HCT116 (cell line): ENCODE measurements around the gene NOL4L. TPM values are rescaled to one million over a fixed set of nuclear protein-coding genes. Genes with fewer than 3 reads are reported as not detected.

Source experiments
- ATAC-seq: fragments of 200-7000 bp; cut with Tn5 transposase; 2 replicates; pipeline ENCODE4 v1.9.1; 2020; ENCODE audit warnings: mild to moderate bottlenecking, moderate library complexity
- BruUV-seq: library from RNA; stranded (reverse); fragments of 400-500 nt; replicated peaks from 2 replicates; lab custom pipeline; 2021; lab: Mats Ljungman, UMichigan
- CTCF ChIA-PET: fragments of 300-600 bp; sonication (Branson Sonifier 250); formaldehyde crosslinking; loops from one replicate; lab custom pipeline; 2021; ENCODE audit warnings: antibody characterized with exemption; lab: Charles Lee
- POLR2A ChIA-PET: fragments of 300-600, 350-600 bp; sonication (Branson Sonifier 250); formaldehyde crosslinking; loops from one replicate; lab custom pipeline; 2021; ENCODE audit warnings: antibody characterized with exemption; lab: Charles Lee
- RAD21 ChIA-PET, 2 experiments: fragments of 300-600 bp; sonication (Branson Sonifier 250); formaldehyde crosslinking; loops; one replicate each; lab custom pipeline; 2023; ENCODE audit warnings: low total read pairs in 2 of 2; ENCODE audit not compliant: uncharacterized antibody in 2 of 2, unreplicated experiment in 2 of 2, low non-redundant PET in 1 of 2; lab: Charles Lee
- DNase-seq: peaks from one replicate; pipeline ENCODE4 v3.0.0-alpha.2; 2010; ENCODE audit warnings: low read depth, low spot score
- H2AFZ ChIP-seq: fragments of 200-600 bp; shearing (Covaris generic), sonication (generic); 2 replicates; pipeline ENCODE4 v1.6.1; 2017; ENCODE audit warnings: low read depth, mixed run types, mixed read lengths, antibody characterized with exemption, low read length; ENCODE audit not compliant: poor library complexity, severe bottlenecking
- H3K27ac ChIP-seq: 2 replicates; pipeline ENCODE4 v1.5.1; 2012; ENCODE audit warnings: low read depth, low read length
- H3K27me3 ChIP-seq: fragments of 200-600 bp; sonication (generic); 2 replicates; pipeline ENCODE4 v1.6.1; 2016; ENCODE audit warnings: mixed run types, low read length, mixed read lengths; ENCODE audit not compliant: insufficient read depth
- H3K36me3 ChIP-seq, 2 experiments: fragments of 200-500 bp in 1 of 2; fragments of 200-600 bp in 1 of 2; sonication (Bioruptor generic) in 1 of 2; sonication (generic) in 1 of 2; 2 replicates each; pipeline versions ENCODE4 v1.5.1 to v1.6.1; 2014 to 2016; ENCODE audit warnings: low read length in 2 of 2, inconsistent platforms in 1 of 2, mixed read lengths in 1 of 2, mixed run types in 1 of 2; ENCODE audit not compliant: insufficient read depth in 2 of 2, control insufficient read depth in 1 of 2
- H3K4me1 ChIP-seq, 2 experiments: fragments of 200-600 bp in 1 of 2; sonication (generic) in 1 of 2; 2 replicates each; pipeline versions ENCODE4 v1.5.1 to v1.6.1; 2012 to 2017; ENCODE audit warnings: low read length in 2 of 2, inconsistent platforms in 1 of 2, mild to moderate bottlenecking in 1 of 2, mixed read lengths in 1 of 2, mixed run types in 1 of 2, moderate library complexity in 1 of 2; ENCODE audit not compliant: insufficient read depth in 2 of 2, control insufficient read depth in 1 of 2
- H3K4me2 ChIP-seq: fragments of 200-600 bp; sonication (generic); 2 replicates; pipeline ENCODE4 v1.6.1; 2017; ENCODE audit warnings: mixed run types, low read length, mixed read lengths
- H3K4me3 ChIP-seq, 2 experiments: fragments of 200-600 bp in 1 of 2; sonication (generic) in 1 of 2; replicated peaks in 1 of 2; 2 replicates each; pipeline ENCODE4 v1.5.1; 2011 to 2016; ENCODE audit warnings: low read length in 2 of 2, control low read depth in 1 of 2, low read depth in 1 of 2, mild to moderate bottlenecking in 1 of 2, mixed read lengths in 1 of 2, mixed run types in 1 of 2
- H3K79me2 ChIP-seq: fragments of 200-600 bp; sonication (generic); 2 replicates; pipeline ENCODE4 v1.6.1; 2017; ENCODE audit warnings: mild to moderate bottlenecking, mixed run types, low read length, moderate library complexity, mixed read lengths; ENCODE audit not compliant: insufficient read depth
- H3K9ac ChIP-seq: fragments of 200-600 bp; sonication (generic); 2 replicates; pipeline ENCODE4 v1.6.1; 2016; ENCODE audit warnings: low read length, mixed read lengths
- H3K9me2 ChIP-seq: fragments of 200-600 bp; sonication (generic), shearing (Covaris generic); 2 replicates; pipeline ENCODE4 v1.6.1; 2017; ENCODE audit warnings: mixed run types, mild to moderate bottlenecking, moderate library complexity; ENCODE audit not compliant: insufficient read depth
- H3K9me3 ChIP-seq, 2 experiments: fragments of 200-500 bp in 1 of 2; fragments of 200-600 bp in 1 of 2; sonication (Bioruptor generic) in 1 of 2; sonication (generic) in 1 of 2; 2 replicates each; pipeline ENCODE4 v1.6.1; 2014 to 2017; ENCODE audit warnings: low read length in 2 of 2, mixed read lengths in 2 of 2, inconsistent platforms in 1 of 2, low read depth in 1 of 2, mild to moderate bottlenecking in 1 of 2, mixed run types in 1 of 2, moderate library complexity in 1 of 2; ENCODE audit not compliant: control insufficient read depth in 1 of 2, insufficient read depth in 1 of 2
- H4K20me1 ChIP-seq: fragments of 200-600 bp; sonication (generic), shearing (Covaris generic); 2 replicates; pipeline ENCODE4 v1.6.1; 2017; ENCODE audit warnings: mixed run types, mild to moderate bottlenecking, moderate library complexity; ENCODE audit not compliant: insufficient read depth
- CBX3 ChIP-seq: IDR thresholded peaks from 2 replicates; pipeline ENCODE4 v1.6.1; 2012; ENCODE audit warnings: low read depth
- CEBPB ChIP-seq: IDR thresholded peaks from 2 replicates; pipeline ENCODE4 v1.6.1; 2012; ENCODE audit warnings: low read depth
- EZH2 ChIP-seq: fragments of 200-600 bp; sonication (generic); IDR thresholded peaks from 2 replicates; pipeline ENCODE4 v1.6.1; 2017; ENCODE audit warnings: antibody characterized with exemption, mixed run types
- SIN3A ChIP-seq: IDR thresholded peaks from 2 replicates; pipeline ENCODE4 v1.6.1; 2012; ENCODE audit warnings: low read depth
- SRF ChIP-seq: IDR thresholded peaks from 2 replicates; pipeline ENCODE4 v1.6.1; 2012; ENCODE audit warnings: low read depth
- YY1 ChIP-seq: IDR thresholded peaks from 2 replicates; pipeline ENCODE4 v1.6.1; 2011; ENCODE audit warnings: low read length, low read depth, moderate library complexity, mild to moderate bottlenecking; ENCODE audit not compliant: insufficient replicate concordance; ENCODE audit errors: extremely low read depth
- intact Hi-C: fragments of 100-400 bp; cut with micrococcal nuclease; formaldehyde crosslinking; loops from 2 replicates; pipeline ENCODE4 v1.10.0; 2022
- total RNA-seq: library from RNA; stranded (reverse); gene quantifications from one replicate; pipeline ENCODE4 v1.2.1, GENCODE V29; 2021; ENCODE audit not compliant: unreplicated experiment
- TF ChIP-seq, protein P1 (sequence below): IDR thresholded peaks from 2 replicates; pipeline ENCODE4 v1.6.1; 2012
- TF ChIP-seq, protein P2 (sequence below), 3 experiments: fragments of 200-600 bp in 1 of 3; sonication (generic) in 1 of 3; IDR thresholded peaks in 2 of 3; conservative IDR thresholded peaks in 1 of 3; 2 replicates each; pipeline ENCODE4 v1.5.1; 2012 to 2017; ENCODE audit warnings: low read depth in 2 of 3, low read length in 2 of 3, antibody characterized with exemption in 1 of 3, borderline replicate concordance in 1 of 3, control low read depth in 1 of 3, mild to moderate bottlenecking in 1 of 3, mixed read lengths in 1 of 3, mixed run types in 1 of 3, moderate library complexity in 1 of 3; ENCODE audit not compliant: insufficient read depth in 1 of 3
- TF ChIP-seq, protein P3 (sequence below): IDR thresholded peaks from 2 replicates; pipeline ENCODE4 v1.6.1; 2012; ENCODE audit warnings: low read depth
- TF ChIP-seq, protein P4 (sequence below): IDR thresholded peaks from 2 replicates; pipeline ENCODE4 v1.6.1; 2011; ENCODE audit warnings: mild to moderate bottlenecking, low read length, moderate library complexity; ENCODE audit not compliant: insufficient replicate concordance; ENCODE audit errors: extremely low read depth

Gene NOL4L
- total RNA-seq, 1 experiment from 2014 or later = 5.9 TPM

DNA sequence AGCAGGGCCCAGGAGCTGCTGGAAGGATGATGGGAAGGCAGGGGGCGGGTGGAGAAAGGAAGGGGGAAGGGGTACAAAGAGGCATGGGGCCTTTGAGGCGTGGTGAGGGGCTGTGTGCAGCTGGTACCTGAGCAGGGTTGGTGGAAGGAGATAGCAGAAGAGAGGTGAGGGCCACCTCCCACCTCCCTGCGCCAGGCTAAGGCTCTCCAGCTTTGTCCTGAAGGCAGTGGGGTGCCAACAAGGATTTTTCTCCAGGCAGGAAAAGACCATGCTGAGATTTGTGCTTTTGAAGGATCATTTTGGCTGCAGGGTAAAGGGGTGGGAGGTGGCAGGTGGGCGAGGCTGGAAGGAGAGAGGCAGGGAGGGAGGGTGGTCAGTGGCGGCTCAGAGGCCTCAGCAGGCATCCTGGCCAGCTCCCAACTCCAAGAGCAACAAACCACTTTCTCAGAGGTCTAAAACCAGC lies 40.8 kb downstream of the NOL4L start:
- intact Hi-C loops = no loop called here
- no peaks in the 10 kb centered on the region for H3K36me3 ChIP-seq
- RAD21 ChIA-PET = no interaction called here
- H3K9me2 ChIP-seq = no peaks in the 10 kb centered on the region
- H3K79me2 ChIP-seq = no peaks in the 10 kb centered on the region
- DNase-seq = no peak
- BruUV-seq = no TSS peak
- TF ChIP-seq EZH2 (no peak), SRF (no peak), YY1 (no peak), CEBPB (no peak), CBX3 (no peak), SIN3A (no peak)
- TF ChIP-seq, protein P1, sequence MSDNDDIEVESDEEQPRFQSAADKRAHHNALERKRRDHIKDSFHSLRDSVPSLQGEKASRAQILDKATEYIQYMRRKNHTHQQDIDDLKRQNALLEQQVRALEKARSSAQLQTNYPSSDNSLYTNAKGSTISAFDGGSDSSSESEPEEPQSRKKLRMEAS = no peak
- TF ChIP-seq, protein P2, sequence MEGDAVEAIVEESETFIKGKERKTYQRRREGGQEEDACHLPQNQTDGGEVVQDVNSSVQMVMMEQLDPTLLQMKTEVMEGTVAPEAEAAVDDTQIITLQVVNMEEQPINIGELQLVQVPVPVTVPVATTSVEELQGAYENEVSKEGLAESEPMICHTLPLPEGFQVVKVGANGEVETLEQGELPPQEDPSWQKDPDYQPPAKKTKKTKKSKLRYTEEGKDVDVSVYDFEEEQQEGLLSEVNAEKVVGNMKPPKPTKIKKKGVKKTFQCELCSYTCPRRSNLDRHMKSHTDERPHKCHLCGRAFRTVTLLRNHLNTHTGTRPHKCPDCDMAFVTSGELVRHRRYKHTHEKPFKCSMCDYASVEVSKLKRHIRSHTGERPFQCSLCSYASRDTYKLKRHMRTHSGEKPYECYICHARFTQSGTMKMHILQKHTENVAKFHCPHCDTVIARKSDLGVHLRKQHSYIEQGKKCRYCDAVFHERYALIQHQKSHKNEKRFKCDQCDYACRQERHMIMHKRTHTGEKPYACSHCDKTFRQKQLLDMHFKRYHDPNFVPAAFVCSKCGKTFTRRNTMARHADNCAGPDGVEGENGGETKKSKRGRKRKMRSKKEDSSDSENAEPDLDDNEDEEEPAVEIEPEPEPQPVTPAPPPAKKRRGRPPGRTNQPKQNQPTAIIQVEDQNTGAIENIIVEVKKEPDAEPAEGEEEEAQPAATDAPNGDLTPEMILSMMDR (IDR thresholded peaks at IDR 0.05 in 2 of 3, conservative IDR thresholded peaks at IDR 0.05 in 1 of 3; ENCODE audit: borderline replicate concordance in 1 of 3, insufficient read depth in 1 of 3, low read depth in 2 of 3, low read length in 2 of 3) = no peak
- TF ChIP-seq, protein P3, sequence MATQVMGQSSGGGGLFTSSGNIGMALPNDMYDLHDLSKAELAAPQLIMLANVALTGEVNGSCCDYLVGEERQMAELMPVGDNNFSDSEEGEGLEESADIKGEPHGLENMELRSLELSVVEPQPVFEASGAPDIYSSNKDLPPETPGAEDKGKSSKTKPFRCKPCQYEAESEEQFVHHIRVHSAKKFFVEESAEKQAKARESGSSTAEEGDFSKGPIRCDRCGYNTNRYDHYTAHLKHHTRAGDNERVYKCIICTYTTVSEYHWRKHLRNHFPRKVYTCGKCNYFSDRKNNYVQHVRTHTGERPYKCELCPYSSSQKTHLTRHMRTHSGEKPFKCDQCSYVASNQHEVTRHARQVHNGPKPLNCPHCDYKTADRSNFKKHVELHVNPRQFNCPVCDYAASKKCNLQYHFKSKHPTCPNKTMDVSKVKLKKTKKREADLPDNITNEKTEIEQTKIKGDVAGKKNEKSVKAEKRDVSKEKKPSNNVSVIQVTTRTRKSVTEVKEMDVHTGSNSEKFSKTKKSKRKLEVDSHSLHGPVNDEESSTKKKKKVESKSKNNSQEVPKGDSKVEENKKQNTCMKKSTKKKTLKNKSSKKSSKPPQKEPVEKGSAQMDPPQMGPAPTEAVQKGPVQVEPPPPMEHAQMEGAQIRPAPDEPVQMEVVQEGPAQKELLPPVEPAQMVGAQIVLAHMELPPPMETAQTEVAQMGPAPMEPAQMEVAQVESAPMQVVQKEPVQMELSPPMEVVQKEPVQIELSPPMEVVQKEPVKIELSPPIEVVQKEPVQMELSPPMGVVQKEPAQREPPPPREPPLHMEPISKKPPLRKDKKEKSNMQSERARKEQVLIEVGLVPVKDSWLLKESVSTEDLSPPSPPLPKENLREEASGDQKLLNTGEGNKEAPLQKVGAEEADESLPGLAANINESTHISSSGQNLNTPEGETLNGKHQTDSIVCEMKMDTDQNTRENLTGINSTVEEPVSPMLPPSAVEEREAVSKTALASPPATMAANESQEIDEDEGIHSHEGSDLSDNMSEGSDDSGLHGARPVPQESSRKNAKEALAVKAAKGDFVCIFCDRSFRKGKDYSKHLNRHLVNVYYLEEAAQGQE = no peak
- TF ChIP-seq, protein P4, sequence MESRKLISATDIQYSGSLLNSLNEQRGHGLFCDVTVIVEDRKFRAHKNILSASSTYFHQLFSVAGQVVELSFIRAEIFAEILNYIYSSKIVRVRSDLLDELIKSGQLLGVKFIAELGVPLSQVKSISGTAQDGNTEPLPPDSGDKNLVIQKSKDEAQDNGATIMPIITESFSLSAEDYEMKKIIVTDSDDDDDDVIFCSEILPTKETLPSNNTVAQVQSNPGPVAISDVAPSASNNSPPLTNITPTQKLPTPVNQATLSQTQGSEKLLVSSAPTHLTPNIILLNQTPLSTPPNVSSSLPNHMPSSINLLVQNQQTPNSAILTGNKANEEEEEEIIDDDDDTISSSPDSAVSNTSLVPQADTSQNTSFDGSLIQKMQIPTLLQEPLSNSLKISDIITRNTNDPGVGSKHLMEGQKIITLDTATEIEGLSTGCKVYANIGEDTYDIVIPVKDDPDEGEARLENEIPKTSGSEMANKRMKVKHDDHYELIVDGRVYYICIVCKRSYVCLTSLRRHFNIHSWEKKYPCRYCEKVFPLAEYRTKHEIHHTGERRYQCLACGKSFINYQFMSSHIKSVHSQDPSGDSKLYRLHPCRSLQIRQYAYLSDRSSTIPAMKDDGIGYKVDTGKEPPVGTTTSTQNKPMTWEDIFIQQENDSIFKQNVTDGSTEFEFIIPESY = no peak
- TF ChIP-seq, all 23 proteins: peak for 0
- ChIA-PET POLR2A (no interaction called here), CTCF (no interaction called here)
- Histone ChIP-seq H3K27me3 (no peaks in the 10 kb centered on the region), H3K4me1 (peaks cover 9 to 37% of the 10 kb centered on the region in 2 experiments; a peak in 3 of 4 replicates), H3K9ac (no peak overlapping the region), H4K20me1 (no peaks in the 10 kb centered on the region), H3K27ac (no peak overlapping the region), H2AFZ (no peak overlapping the region), H3K4me3 (no peak overlapping the region), H3K4me2 (no peak overlapping the region), H3K9me3 (no peaks in the 10 kb centered on the region)
- no peak for ATAC-seq
